Measurements from ENCODE around the gene USP48.

- TF ChIP-seq YY1 (IDR thresholded peaks at IDR 0.05; ENCODE audit: insufficient read depth, insufficient read length), result no peak
- no peak for TF ChIP-seq ZNF274 (IDR thresholded peaks at IDR 0.05; ENCODE audit: low read depth, low read length)
These were observed 42.4 kb upstream of the USP48 start for GRCh38 chr1:21825393-21825792.
